Measurements from ENCODE around the gene HSPG2. TPM values are rescaled to one million over a fixed set of nuclear protein-coding genes. Genes with fewer than 3 reads are reported as not detected.

Gene HSPG2
- total RNA-seq, 1 donor from 2014 or later: 197 TPM

DNA sequence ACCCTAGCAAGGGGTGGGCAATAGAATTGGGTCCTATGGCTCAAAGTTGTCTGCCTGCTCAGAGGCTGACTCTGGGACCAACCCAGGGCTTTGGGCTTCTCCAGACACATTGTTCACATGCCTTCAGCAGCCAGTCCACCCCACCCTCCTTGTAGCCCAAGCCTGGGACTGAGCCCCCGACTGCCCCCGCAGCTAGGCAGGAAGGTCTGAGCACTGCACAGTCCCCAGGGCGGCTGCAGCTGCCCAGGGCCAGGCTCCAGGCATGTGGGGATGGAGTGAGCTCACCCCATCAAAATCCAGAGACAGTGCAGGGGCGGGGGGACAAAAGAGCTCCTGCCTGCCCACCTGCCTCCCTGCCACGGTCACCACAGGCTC lies 35.6 kb downstream of the HSPG2 start:
- H3K27ac Mint-ChIP-seq (ENCODE audit: unreplicated experiment): peak overlapping the region; percentile 56
- DNase-seq (ENCODE audit: extremely low spot score, unreplicated experiment): no peak
- H3K27me3 Mint-ChIP-seq (ENCODE audit: unreplicated experiment): no peaks in the 10 kb centered on the region
- H3K36me3 Mint-ChIP-seq (ENCODE audit: unreplicated experiment): no peaks in the 10 kb centered on the region
- no peaks in the 10 kb centered on the region for H3K9me3 Mint-ChIP-seq (ENCODE audit: unreplicated experiment)
- TF ChIP-seq, protein P1, sequence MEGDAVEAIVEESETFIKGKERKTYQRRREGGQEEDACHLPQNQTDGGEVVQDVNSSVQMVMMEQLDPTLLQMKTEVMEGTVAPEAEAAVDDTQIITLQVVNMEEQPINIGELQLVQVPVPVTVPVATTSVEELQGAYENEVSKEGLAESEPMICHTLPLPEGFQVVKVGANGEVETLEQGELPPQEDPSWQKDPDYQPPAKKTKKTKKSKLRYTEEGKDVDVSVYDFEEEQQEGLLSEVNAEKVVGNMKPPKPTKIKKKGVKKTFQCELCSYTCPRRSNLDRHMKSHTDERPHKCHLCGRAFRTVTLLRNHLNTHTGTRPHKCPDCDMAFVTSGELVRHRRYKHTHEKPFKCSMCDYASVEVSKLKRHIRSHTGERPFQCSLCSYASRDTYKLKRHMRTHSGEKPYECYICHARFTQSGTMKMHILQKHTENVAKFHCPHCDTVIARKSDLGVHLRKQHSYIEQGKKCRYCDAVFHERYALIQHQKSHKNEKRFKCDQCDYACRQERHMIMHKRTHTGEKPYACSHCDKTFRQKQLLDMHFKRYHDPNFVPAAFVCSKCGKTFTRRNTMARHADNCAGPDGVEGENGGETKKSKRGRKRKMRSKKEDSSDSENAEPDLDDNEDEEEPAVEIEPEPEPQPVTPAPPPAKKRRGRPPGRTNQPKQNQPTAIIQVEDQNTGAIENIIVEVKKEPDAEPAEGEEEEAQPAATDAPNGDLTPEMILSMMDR (IDR thresholded peaks at IDR 0.05): no peak
- peaks cover 87% of the 10 kb centered on the region for H3K4me1 Mint-ChIP-seq (ENCODE audit: unreplicated experiment)
- H3K4me3 Mint-ChIP-seq (ENCODE audit: unreplicated experiment): no peak overlapping the region

DNA sequence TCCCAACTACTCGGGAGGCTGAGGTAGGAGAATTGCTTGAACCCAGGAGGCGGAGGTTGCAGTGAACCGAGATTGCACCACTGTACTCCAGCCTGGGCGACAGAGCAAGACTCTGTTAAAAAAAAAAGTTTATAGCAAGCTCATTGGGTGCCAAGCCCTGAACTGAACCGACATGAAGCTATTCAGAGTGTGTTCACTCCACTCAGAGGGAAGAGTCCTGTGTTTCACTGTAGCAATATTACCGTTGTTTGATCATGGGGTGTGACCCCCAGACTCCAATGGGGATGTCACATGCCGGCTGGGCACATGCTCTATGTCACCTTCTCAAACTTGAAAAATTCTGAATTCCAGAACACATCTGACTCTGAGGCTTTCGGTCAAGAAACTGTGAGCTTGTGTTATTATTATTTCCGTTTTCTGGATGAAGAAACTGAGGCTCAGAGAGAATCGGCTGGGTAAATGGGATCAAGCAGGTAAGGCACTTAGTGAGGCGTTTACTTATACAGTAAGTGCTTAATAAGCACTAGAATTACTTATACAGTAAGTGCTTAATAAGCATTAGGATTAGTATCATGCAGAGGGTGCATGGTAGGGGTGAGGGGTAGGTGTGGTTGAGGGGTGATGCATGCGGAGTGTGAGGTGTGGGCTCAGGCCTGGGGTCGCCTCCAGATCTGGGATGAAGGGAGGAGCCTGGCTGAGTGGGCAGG lies 36.2 kb downstream of the HSPG2 start:
- Mint-ChIP-seq H3K27me3 (ENCODE audit: unreplicated experiment) (no peaks in the 10 kb centered on the region), H3K9me3 (ENCODE audit: unreplicated experiment) (no peaks in the 10 kb centered on the region), H3K4me1 (ENCODE audit: unreplicated experiment) (peaks cover 84% of the 10 kb centered on the region), H3K36me3 (ENCODE audit: unreplicated experiment) (no peaks in the 10 kb centered on the region), H3K4me3 (ENCODE audit: unreplicated experiment) (no peak overlapping the region), H3K27ac (ENCODE audit: unreplicated experiment) (peak overlapping the region; percentile 56)
- DNase-seq (ENCODE audit: extremely low spot score, unreplicated experiment): no peak
- TF ChIP-seq, protein P1 (IDR thresholded peaks at IDR 0.05): no peak

DNA sequence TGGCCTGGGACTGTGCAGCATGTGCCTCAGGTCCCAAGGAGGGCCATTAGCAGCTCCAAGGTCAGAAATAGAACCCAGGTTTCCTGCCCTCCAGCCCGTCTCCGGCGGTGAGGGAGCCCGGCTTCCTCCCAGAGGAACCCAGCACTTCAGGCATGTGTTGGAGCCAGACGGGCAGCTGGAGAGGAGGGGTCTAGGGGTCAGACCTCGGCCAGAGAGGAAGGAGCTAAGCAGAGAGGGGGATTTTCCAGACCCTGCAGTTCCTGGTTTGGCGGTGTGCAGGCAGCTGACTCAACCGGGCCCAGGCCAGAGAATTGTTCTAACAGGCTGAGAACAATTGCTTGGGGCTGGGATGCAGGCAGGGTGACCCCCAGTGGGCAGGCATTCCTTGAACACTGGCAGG lies 37.1 kb downstream of the HSPG2 start:
- TF ChIP-seq, protein P1 (IDR thresholded peaks at IDR 0.05): no peak
- H3K27me3 Mint-ChIP-seq (ENCODE audit: unreplicated experiment): no peaks in the 10 kb centered on the region
- DNase-seq (ENCODE audit: extremely low spot score, unreplicated experiment): no peak
- H3K27ac Mint-ChIP-seq (ENCODE audit: unreplicated experiment): peak overlapping the region; percentile 56
- no peak overlapping the region for H3K4me3 Mint-ChIP-seq (ENCODE audit: unreplicated experiment)
- H3K9me3 Mint-ChIP-seq (ENCODE audit: unreplicated experiment): no peaks in the 10 kb centered on the region
- H3K4me1 Mint-ChIP-seq (ENCODE audit: unreplicated experiment): peaks cover 78% of the 10 kb centered on the region
- H3K36me3 Mint-ChIP-seq (ENCODE audit: unreplicated experiment): no peaks in the 10 kb centered on the region

DNA sequence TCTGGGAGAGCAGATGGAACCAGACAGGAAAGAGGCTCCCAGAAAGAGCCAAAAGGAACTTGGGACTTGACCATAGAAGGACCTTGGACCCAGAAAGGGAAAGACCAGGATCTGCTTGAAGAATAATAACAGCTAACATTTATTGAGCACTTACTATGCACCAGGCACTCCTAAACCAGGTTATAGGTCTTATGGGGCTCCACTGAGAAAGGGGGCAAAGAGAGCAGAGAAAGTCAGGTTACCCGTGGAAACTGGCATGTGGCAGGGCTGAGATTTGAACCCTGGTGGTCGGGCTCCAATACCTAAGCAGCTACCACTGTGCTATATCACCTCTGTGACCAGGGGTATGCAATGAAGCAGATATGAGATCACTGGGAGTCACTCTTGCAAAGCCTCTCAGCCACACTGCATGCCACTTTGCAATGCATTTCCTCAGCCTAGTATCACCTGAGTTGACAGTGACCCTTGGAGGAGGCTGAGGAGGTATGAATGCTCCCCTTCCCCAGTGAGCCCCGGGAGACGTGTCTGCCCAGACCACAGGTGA lies 37.8 kb downstream of the HSPG2 start:
- Mint-ChIP-seq H3K4me1 (ENCODE audit: unreplicated experiment) (peaks cover 78% of the 10 kb centered on the region), H3K36me3 (ENCODE audit: unreplicated experiment) (no peaks in the 10 kb centered on the region), H3K27me3 (ENCODE audit: unreplicated experiment) (no peaks in the 10 kb centered on the region), H3K9me3 (ENCODE audit: unreplicated experiment) (no peaks in the 10 kb centered on the region), H3K4me3 (ENCODE audit: unreplicated experiment) (no peak overlapping the region), H3K27ac (ENCODE audit: unreplicated experiment) (peak overlapping the region; percentile 56)
- TF ChIP-seq, protein P1 (IDR thresholded peaks at IDR 0.05): no peak
- DNase-seq (ENCODE audit: extremely low spot score, unreplicated experiment): no peak

DNA sequence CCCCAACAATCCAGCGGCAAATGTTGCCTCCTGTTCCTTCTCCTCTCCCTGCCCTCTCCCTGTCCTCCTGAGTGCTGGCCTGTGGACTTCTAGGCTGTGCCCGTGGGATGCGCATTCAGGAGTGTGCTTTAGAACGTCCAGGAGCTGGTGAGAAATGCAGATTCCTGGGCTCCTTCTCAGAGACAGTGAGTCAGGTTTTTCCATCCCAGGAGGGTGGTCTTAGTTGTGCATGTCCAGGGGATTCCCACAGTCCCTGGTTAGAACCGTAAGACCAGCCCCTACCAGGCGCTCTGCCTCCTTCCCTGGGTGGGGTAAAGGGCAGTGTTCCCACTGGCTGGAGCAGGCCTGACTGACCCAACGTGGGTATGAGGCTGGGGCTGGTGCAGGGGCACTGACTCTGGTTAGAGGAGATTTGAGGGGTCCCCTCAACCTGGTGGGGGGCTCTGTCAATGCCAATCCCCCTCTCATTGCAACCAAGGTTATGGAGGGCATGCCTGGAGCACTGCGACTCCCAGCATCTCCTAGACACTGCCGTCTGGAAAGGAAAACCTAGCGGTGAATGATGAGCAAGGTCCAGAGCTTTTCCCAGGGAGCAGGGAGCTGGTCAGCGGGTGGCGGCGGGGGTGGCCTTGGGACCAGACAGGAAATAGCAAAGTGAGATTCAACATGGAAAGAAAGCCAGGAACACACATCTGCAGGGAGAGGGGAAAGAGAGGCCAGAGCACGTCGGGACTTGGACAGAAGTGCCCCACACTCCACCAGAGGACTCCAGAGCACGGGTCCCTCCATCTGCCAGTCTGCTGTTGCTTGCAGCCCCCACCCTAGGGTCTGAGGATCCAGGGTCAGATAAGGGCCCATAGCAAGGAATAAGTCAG lies 38.5 kb downstream of the HSPG2 start:
- no peaks in the 10 kb centered on the region for H3K27me3 Mint-ChIP-seq (ENCODE audit: unreplicated experiment)
- TF ChIP-seq, protein P1 (IDR thresholded peaks at IDR 0.05): no peak
- no peaks in the 10 kb centered on the region for H3K36me3 Mint-ChIP-seq (ENCODE audit: unreplicated experiment)
- no peak overlapping the region for H3K4me3 Mint-ChIP-seq (ENCODE audit: unreplicated experiment)
- no peak for DNase-seq (ENCODE audit: extremely low spot score, unreplicated experiment)
- peaks cover 75% of the 10 kb centered on the region for H3K4me1 Mint-ChIP-seq (ENCODE audit: unreplicated experiment)
- peak overlapping the region; percentile 56 for H3K27ac Mint-ChIP-seq (ENCODE audit: unreplicated experiment)
- H3K9me3 Mint-ChIP-seq (ENCODE audit: unreplicated experiment): no peaks in the 10 kb centered on the region
